ENCODE data around the gene USP24. TPM values are rescaled to one million over a fixed set of nuclear protein-coding genes. Genes with fewer than 3 reads are reported as not detected.
"Not testable (repeated sequence)": the region's sequence is repeated elsewhere in the genome, so short reads cannot be mapped to it uniquely, and the experiment has no call there.

USP24 gene
- total RNA-seq, 1 donor from 2014 or later: 21.8 TPM

DNA sequence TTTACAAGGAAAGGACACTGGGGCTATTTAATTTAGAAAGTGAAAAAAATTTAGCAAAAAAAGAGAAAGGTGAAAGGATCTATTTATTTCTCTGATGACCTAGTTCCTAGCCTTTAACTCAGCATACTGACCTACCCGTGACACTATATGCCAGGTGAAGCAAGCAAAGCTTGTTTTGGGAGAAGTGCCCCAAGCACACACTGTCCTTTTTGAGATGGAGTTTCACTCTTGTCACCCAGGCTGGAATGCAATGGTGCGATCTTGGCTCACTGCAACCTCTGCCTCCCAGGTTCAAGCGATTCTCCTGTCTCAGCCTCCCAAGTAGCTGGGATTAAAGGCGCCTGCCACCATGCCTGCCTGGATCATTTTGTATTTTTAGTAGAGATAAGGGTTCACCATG, 14.6 kb upstream of the USP24 start:
- ATAC-seq: not testable (repeated sequence)

DNA sequence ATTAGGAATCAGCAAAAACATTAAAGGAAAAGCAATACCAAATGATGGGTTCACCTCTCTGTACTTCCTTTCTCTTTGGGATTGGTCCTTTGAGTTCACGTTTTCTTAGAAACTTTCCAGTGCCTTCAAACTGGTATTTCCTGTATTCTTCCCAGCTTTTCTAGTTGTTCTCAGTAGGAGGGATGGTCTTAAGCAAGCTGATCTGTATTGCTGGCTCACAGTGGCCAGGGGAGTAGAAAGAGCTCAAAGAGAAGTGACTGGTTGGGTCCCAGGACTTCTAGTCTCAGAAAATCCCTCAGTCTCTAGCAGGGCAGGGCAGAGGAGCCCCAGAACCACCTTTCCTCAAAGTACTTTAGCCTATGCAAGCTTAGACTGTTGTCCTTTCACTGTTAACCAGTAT, 10.1 kb upstream of the USP24 start:
- ATAC-seq: no peak

DNA sequence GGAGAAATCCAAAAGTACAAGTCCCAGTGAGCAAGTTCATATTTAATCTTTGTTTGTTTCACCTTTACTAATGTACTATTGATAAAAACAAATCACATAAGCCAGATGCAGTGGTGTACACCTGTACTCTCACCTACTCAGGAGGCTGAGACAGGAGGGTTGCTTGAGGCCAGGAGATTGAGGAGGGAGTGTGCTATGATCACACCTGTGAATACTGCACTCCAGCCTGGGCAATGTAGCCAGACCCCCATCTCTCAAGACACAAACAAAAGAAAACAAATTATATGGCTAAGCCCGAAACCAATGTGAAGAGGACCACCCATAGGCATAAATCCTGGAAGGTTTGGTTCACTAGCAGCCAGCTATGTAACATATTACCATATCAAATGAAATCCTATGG, 9.6 kb upstream of the USP24 start:
- ATAC-seq: no peak

DNA sequence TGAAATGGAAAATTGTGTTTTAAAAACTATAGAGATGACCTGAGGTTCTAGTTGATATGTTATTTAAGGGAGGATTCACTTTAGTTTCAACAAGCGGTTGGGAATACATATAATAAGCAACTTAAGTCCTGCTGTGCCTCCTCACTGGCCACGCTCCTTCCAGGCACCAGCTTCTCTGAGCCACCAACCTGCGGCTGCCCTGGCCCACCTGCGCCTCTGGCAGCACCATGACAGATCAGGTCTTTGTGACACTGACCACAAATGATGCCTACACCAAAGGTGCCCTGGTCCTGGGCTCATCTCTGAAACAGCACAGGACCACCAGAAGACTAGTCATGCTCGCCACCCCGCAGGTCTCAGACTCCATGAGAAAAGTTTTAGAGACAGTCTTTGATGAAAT, 7.0 kb upstream of the USP24 start:
- no peak for ATAC-seq

DNA sequence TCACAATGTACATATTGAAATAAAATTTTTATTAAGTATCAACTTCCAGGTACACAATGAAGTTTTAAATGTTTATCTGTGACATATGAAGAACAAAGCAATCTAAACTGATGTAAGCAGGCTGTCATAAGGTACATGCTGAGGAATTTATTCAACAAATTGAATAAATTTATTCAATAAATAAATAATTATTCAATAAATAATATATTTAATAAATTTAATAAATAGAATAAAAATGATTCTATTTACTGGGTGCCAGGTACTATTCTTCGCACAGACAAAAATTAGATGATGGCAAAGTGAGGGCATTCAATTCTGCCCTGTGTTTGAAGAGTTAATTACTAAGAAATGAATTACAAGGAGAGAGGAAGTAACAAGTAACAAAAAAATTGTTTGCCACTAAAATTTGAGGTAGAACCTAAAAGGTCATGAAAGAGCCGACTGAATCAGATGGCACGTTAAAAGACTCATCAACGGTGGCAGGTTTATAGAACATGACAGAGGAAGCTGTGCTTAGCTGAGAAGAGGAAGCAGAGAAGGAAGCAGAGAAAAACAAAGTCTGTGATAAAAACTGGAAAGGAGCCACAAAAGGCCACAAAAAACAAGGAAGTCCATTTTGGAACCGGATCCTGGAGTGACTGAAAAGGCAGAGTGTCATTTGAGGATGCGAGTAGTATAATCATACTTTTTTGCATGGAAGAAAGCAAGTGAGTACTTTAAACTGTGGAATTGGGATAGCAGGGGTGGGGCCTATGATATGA, 2.2 kb upstream of the USP24 start:
- no peak for ATAC-seq

DNA sequence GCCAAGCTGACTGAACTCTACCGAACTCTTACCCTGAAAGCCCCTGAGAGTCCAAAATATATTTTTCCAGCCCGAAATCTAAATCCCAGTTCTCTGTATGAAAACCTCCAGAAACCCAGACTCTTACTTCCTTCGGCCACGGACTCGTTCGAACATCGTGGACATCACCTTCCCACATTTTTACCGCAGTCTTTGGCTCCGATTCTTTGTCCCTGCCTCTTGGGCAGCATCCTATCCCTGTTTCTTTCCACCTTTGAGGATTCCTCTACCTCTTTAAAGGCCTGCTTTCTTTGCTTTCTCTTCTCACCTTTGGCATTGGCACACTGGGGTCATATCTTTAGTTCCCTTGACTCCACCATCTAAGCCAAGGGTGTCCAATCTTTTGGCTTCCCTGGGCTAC, 932 bp upstream of the USP24 start:
- no peak for ATAC-seq

DNA sequence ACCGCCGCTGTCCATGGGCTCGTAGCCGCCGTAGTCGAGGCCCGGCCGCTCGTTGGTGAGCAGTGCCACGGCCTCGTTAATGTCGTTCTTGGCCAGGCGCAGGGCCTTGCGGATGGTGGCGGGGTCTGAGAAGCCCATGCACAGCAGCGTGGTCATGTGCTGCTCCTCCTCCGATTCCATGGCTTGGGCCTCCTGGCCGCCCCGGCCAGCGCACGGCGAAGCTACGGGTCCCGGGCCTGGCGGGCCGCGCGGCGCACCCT, 300 bp downstream of the USP24 start:
- ATAC-seq: peak; percentile 34

DNA sequence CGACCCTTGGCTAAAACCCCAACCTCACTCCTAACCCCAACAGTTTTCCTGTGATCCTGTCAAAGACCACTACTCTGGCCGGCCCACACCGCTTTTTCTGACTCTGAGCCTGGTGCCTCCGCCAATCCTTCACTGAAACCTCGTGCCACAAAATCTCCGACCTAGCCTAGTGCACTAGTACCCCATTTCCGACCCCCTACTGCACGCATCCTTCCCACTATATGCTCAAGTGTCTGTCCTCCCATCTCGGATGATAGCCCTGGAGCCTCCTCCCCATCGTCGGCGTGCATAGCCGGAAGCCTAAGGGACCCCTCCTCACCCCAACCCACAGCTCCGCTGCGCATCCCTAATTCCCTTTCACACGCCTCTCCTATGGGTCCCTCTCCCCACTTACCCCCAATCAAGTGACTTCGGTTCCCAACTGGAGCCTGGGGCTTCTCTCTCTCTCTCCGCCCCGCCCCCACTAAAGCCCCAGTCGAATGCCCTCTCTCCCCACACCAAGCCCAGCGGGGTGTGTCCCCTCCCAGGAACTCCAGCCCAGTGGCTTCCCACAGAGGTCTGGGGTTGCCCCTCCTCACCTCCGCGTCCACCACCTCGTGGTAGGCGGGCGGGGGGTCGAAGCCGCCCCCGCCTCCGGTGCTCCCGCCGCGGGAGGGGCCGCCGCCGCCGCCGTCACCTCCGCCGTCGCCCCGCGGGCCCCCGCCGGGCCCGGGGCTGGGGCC, 791 bp downstream of the USP24 start:
- ATAC-seq: peak; percentile 31

DNA sequence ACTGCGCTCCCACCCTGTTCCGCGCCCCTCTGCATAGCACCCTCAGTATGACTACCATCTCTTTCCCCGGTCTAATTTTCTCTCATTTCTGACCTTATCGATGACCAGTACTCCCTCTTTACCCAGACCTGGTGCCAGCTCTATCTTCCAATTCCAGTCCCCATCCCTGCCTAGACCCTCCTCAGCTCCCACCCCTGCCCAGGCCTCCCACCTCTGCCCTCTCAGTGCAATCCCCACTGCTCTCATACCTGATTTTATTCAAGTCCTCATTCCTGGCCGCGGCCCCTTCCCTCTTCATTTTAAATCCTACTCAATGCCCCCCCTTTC, 1.3 kb downstream of the USP24 start:
- ATAC-seq: no peak

DNA sequence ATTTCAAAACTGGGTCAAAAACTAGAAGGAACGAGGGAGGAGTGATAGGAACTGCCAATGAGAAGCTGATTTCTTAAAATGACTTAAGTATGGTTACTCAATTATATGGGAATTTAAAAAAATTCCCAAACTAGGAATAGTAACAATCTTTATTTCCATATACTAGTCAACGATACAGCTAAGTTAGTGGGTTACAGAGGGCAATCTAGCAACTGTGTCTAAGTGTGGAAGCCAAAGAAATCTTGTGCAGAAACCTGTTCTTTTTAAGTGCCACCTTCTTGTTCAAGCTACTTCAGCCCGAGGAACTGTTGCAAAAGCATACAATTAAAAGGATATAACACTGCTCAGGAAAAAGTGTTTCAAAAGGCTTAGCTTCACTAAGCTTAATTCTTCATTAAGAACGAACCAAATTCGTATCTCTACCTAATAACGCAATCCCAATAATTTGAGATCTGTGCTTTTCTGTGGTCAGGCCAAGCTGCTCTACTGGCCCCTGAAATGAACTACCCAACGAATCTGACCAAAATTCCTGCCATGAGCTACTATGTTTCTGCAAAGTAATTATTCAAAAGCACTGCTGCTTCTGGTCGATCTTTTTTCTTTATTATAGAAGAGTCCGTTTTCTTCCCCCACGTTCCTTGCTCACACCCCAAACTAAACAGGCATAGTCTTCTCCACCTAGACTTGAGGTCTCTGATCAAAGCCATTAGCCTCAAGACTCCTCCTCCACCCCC, 1.8 kb downstream of the USP24 start:
- no peak for ATAC-seq

DNA sequence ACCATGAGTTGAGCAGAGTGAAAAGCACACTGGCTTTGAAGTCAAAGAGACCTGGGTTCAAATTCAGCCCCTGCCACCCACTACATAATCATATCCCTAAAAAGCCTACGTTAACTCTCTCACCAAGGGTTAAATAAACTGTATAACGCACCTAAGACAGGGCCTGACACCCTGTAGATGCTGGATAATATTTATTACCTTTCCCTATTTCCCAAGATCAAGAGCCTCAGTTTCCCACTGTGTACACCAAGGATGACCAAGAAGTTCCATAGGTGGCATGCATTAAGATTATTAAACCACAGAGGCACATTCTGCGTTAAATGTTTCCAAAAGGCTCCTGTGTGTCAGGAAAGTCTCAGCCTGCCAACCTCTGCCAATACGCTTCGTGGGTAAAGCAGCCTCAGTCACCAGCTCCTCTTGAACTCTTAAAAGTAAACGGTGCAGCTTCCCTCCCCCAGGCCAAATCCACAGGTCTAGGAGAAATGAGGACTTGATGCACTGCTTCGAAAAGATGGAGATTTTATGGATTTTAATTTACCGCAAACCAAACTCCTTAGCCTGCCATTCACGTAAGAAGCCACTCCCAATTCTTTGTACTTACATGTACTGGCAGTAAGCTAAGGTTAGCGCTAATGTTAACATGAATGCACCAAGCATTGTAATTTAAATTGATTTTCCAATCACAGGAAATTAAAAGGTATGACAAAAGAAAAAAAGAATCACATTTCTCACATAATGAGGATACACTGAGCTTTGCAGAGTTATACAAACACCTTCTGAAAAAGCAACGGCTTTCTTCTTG, 2.6 kb downstream of the USP24 start:
- no peak for ATAC-seq

DNA sequence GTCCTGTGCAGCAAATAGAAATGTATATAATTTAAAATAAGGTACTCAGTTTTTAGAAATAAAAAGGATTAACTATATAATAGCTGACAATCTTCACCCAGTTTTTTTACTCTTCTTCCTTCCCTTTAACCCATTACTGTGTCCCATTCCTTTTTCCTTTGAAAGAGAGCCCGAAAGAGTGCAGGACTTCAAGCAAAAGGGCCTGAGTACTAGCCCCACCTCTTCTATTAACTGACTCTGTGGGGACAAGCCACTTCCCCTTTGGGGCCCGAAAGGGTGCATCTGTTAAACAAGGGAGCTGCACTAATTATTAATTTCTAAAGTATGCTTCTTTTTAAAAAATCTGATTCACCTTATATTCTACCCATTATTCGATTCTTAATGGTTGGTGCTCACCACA, 3.3 kb downstream of the USP24 start:
- no peak for ATAC-seq

DNA sequence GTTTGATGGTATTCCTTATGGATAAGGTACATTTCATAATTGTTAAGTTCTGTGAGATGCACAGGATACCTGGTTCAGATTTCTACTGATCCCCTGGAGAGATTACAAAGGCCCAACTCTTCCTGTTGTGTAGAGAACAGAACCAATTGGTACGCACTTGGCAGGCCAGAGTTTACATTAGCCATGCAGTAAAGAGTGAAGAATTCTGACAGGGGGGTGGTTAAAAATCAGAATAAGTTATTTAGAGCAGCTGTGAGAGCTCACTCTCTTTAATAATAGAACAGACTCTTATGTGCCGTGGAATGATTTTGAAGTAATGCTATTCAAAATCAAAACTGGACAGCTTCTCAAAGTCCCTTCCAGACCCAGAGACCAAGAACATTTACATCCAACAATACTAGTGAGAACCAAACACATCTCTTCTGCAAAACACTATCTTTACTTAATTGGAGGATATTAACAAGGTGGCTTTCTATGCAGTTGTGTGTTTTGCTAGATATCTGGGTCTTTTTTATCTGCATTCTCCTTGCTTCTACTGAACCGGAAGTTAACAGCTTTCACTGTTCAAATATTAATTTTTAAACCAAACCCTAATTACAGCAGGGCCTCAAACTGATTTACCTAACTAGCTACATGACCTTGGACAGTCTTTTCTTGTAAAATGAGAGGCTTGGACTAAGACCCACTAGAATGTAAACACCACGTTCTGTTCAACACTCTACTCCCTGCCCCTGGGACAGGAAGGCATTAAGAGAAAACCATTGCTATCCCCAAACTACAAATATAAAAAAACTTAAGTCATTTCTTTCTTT, 4.0 kb downstream of the USP24 start:
- ATAC-seq: no peak

DNA sequence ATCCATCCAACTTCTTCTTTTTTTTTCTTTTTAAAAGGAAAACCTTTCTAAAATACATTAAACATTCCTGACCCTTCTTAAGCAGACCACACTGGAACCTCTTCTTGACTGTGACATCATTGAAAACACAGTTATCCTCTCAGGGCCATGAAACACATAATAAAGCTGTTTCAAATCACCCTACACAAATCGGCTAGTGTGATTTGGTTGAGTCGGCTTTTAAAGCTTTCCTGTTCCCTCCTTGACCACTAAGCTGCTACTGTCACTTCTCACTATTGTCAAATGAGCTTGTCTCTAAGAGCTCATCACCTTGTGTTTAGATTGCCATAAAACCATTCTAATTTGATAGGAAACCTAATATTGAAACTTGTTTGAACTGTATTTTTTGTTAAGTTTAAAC, 5.9 kb downstream of the USP24 start:
- ATAC-seq: no peak

DNA sequence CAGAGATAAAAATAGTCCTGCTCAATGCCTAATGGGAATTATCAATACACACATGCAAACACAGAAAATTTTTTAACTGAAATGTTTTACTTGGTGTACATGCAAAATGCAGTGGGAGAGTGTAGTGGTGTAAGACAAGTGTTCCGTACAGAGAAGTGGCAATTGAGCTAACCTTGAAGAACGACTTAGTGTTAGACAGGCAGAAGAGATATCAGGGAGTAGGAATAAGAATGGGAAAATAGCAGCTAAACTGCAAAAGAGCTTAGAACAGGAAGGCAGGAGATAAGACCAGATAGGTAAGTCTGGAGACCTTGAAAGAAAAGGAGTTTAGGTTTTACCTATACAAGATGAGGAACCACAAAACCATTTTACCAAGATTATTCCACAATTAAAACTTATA, 9.0 kb downstream of the USP24 start:
- ATAC-seq: no peak

DNA sequence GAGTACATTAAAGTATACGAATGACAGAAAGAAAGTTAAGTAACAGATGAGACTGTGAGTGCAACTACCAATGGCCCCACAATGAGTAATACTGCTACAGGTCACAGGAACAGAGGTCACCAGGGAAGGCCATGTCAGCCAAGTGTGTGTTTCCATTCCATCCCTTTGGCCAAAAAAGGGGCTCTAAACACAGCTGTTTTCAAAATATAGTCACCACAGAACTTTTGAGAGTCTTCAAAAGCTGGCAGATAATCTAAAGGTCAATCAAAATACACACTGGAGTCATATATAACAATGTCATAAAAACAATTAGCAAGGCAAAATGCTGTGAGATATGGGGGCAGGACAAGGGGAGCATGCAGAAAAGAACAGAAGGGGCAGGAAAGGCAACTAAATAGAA, 10.2 kb downstream of the USP24 start:
- ATAC-seq: no peak

DNA sequence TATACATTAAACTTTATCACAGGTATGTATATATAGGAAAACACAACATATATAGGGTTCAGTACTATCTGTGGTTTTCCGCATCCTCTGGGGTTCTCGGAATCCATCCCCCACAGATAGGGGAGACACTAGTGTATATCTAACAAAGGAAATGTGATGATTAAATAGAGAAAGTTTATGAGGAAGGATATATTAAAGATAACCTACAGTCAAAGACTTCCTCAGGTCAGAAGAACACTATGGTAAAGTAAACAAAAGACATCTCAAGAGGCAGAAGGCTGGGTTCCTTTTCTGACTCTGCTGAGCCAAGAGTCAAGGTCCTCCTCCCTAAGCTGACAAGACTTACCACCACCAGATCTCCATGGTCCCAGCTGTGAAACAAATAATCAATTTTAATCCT, 12.1 kb downstream of the USP24 start:
- ATAC-seq: no peak

DNA sequence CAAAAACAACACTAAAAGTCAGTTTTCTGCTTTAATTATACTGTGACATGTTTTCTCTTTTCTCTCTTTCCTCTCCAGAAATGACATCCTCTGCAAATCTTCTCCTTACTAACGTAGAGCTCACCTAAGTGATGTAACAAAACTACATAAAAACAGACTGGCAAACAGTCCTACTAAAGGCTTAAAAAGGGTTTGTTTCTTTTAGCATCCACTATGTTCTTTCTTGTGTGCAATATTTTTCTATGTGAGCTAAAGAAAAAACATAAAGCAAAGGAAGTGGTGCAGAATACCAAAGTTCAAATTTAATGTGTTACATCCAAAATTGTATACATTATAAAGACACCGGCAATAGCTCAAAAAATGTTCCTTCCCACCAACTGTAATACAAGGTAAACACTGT, 14.5 kb downstream of the USP24 start:
- no peak for ATAC-seq

DNA sequence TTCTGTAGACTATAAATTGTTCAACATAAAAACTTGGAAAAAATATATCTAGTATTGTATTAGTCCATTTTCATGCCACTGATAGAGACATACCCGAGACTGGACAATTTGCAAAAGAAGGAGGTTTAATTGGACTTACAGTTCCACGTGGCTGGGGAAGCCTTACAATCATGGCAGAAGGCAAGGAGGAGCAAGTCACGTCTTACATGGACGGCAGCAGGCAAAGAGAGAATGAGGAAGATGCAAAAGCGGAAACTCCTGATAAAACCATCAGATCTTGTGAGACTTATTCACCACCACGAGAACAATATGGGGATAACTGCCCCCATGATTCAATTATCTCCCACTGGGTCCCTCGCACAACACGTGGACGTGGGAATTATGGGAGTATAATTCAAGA, 15.4 kb downstream of the USP24 start:
- ATAC-seq: not testable (repeated sequence)

DNA sequence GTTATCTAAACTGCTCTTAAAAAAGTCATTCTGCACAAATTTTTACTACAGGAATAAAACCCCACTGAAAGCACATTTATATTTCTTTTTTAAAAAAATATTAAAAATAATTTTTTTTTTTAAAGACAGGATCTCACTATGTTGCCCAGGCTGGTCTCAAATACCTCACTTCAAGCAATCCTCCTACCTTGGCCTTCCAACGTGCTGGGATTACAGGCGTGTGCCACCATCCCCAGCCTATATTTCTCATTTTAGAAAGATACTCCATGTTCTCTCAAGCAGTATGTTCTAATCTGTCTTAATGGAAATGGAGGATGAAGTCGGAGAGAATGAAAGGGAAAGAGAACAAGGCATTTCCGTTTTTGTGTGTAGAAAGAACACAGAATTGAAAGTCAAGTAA, 17.1 kb downstream of the USP24 start:
- ATAC-seq: no peak

DNA sequence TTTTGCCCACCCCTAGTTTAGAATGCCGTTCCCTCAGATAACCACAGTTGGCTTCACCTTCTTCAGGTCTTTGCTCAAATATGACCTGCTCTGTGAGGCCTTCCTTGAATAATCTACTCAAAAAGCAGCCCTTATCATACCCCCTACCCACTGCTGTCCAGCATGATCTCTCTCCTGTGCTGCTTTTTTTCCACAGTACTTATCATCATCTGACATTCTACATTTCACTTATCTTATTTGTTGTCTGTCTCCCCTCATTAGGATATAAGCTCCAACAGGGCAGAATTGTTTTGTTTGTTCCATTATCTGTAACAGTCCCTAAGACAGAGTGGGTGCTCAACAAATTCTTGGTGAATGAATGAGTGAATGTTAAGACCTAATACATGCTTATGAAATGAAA, 18.1 kb downstream of the USP24 start:
- ATAC-seq: no peak

DNA sequence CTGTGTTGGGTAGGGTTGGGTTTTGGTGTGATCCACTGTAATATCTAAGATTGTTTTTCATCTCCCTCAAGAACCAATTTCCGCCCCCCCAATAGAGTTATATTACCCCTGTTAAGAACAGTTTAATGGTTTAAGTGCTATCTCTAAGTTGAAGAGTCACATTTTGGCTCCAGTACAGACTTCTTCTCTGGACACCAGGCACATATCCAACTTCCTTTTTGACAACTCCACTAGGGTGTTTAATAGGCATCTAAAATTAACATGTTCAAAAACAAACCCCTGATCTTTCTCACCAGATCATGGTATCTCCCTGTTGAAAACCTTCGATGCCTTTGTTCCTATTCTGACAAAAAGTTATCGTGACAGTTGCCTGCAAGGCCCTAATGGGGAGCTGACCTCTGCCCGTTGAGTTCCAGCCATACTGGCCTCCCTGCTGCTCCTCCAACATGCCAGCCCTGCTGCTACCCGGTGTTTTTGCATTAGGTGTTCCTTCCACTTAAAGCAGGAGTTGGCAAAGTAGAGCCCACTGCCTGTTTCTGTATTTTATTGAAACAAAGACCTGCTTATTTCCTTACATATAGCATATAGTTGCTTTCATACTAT, 18.6 kb downstream of the USP24 start:
- ATAC-seq: no peak
